ENCODE measurements around the gene CHFR.
"Not testable (repeated sequence)": the region's sequence is repeated elsewhere in the genome, so short reads cannot be mapped to it uniquely, and the experiment has no call there.

The CHFR gene

DNA sequence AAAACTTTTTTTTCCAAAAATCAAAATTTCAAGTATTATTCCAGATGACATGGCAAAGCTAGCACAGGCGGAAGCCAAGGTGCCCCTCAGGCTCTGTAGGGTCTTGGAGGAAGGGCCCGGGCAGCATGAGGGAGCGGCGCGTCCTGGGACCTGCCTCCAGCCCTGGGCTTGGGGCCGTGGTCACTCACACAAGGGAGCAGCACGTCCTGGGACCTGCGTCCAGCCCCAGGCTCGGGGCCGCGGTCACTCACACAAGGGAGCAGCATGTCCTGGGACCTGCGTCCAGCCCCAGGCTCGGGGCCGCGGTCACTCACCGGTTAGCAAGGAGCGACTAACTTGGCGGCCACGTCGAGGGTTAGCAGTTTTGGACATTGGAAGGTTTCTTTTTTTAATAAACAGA is 46.9 kb downstream of the CHFR start:
- Histone ChIP-seq H3K36me3 (peaks cover 58 to 76% (median 67%) of the 10 kb centered on the region in 11 experiments), H3K27ac (no peak overlapping the region), H3K9me3 (replicated peaks in 1 of 11) (no peaks in the 10 kb centered on the region), H3K27me3 (peaks cover 0 to 21% (median 0%) of the 10 kb centered on the region in 11 experiments; a peak in 5 of 22 replicates), H4K20me1 (peaks cover 0 to 86% (median 22%) of the 10 kb centered on the region in 11 experiments; a peak in 16 of 22 replicates), H3K9ac (no peak overlapping the region), H3K4me2 (no peak overlapping the region), H3K4me3 (no peak overlapping the region), H3K4me1 (peaks cover 33 to 45% (median 37%) of the 10 kb centered on the region in 10 experiments)
- no peak for TF ChIP-seq Cebpa-rat (IDR thresholded peaks at IDR 0.05)

- H3K27me3 ChIP-seq = peaks cover 0 to 21% (median 0%) of the 10 kb centered on the region in 11 experiments; a peak in 5 of 22 replicates
- H3K4me1 ChIP-seq = peaks cover 41 to 53% (median 46%) of the 10 kb centered on the region in 10 experiments
- peak overlapping the region in 3 of 11 experiments; percentile 82 to 95 (median 93); a peak in 2 of 22 replicates for H3K4me2 ChIP-seq
- no peaks in the 10 kb centered on the region for H3K9me3 ChIP-seq (replicated peaks in 1 of 11)
- peaks cover 0 to 90% (median 22%) of the 10 kb centered on the region in 11 experiments; a peak in 16 of 22 replicates for H4K20me1 ChIP-seq
- no peak overlapping the region for H3K27ac ChIP-seq
- H3K36me3 ChIP-seq = peaks cover 49 to 68% (median 59%) of the 10 kb centered on the region in 11 experiments
- no peak overlapping the region for H3K4me3 ChIP-seq
- no peak overlapping the region for H3K9ac ChIP-seq
- TF ChIP-seq Cebpa-rat (IDR thresholded peaks at IDR 0.05) = no peak
These were observed 47.7 kb downstream of the CHFR start for GRCh38 chr12:132839558-132840235.

DNA sequence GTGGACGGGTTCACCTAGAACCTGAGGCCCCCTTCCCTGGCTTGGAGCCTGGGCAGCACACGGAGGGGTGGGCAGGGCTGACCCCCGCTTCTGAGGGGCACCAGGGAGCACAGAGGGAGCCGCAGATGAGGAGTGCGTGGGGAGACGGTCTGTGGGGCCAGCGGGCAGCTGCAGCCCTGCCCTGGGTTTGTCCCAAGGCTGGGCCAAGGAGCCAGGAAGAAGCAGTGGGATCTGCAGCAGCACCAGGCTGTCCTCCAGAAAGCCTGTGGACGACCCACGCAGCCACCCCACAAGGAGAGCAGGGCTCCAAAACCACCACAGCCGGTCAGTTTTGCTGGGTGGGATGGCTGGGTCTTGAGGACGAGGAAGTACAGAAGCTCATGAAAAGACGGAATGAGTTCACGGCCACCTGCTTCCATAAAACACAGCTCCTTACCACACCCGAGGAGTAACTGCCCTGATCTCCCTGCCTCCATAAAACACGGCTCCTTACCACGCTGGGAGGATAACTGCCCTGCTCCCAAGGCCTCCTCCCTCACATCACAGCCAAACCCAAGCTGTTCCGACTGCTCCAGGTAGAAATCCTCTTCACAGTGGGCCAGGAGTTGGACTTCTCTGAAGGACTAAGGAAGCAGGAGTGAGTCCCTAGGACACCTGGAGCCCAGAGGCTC is 48.9 kb downstream of the CHFR start:
- H3K4me3 ChIP-seq = no peak overlapping the region; a peak in 2 of 20 replicates

DNA sequence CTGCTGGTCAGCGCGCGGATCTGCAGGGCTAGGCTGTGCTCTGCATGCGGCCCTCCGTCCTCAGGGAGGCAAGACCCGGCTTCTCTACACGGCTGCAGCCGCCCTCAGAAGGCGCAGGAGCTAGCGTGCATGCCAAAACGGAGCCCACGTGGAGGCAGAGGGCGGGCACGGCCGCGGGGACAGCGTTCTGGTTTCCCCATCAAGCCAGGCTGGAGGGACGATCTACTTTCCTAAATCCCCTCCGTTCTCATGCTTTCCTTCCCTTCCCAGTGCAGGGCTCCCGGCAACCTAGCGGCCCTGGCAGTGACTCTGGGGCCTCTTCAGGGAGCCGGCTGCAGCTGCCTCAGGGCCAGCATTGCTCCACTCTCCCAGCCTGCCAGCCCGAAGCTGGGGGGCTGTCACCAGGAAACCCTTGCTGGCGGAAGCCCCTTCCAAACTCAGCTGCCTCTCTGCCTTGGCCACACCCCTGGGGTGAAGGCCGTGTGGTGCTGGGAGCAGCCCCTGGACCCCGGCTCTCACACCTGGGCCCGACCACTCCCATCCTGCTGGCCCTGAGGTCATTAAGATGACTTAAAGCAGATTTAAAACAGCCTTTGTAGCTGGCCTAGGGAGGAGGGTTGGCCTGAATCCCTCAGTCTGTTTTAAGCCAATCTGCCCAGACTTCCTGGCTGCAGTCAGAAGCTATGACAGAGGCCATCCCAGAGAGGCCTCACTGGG is 49.6 kb downstream of the CHFR start:
- peak overlapping the region in 9 of 11 experiments; percentile 4 to 73 (median 46); a peak in 14 of 22 replicates for H3K9ac ChIP-seq
- H3K27ac ChIP-seq = peak overlapping the region in 8 of 11 experiments; percentile 2 to 63 (median 45); a peak in 11 of 22 replicates
- peaks cover 32 to 58% (median 45%) of the 10 kb centered on the region in 11 experiments for H3K36me3 ChIP-seq
- H3K4me3 ChIP-seq = peak overlapping the region in 2 of 10 experiments; percentile 59 to 64; a peak in 5 of 20 replicates
- no peaks in the 10 kb centered on the region for H3K9me3 ChIP-seq (replicated peaks in 1 of 11)
- no peak for TF ChIP-seq Cebpa-rat (IDR thresholded peaks at IDR 0.05)
- peaks cover 55 to 67% (median 60%) of the 10 kb centered on the region in 10 experiments for H3K4me1 ChIP-seq
- peaks cover 0 to 95% (median 22%) of the 10 kb centered on the region in 11 experiments; a peak in 16 of 22 replicates for H4K20me1 ChIP-seq
- H3K27me3 ChIP-seq = peaks cover 0 to 21% (median 0%) of the 10 kb centered on the region in 11 experiments; a peak in 5 of 22 replicates
- peak overlapping the region; percentile 82 to 97 (median 90) for H3K4me2 ChIP-seq

More for the DNA sequence above, 48.9 kb downstream of the CHFR start:
- TF ChIP-seq Cebpa-rat (IDR thresholded peaks at IDR 0.05) = no peak
- Histone ChIP-seq H3K4me2 (peak overlapping the region; percentile 82 to 97 (median 90)), H3K9me3 (replicated peaks in 1 of 11) (no peaks in the 10 kb centered on the region), H4K20me1 (peaks cover 0 to 96% (median 22%) of the 10 kb centered on the region in 11 experiments; a peak in 16 of 22 replicates), H3K36me3 (peaks cover 39 to 58% (median 52%) of the 10 kb centered on the region in 11 experiments), H3K27ac (peak overlapping the region in 7 of 11 experiments; percentile 2 to 63 (median 47); a peak in 8 of 22 replicates), H3K4me1 (peaks cover 53 to 65% (median 56%) of the 10 kb centered on the region in 10 experiments), H3K9ac (peak overlapping the region in 9 of 11 experiments; percentile 4 to 73 (median 46); a peak in 14 of 22 replicates), H3K27me3 (peaks cover 0 to 21% (median 0%) of the 10 kb centered on the region in 11 experiments; a peak in 5 of 22 replicates)

DNA sequence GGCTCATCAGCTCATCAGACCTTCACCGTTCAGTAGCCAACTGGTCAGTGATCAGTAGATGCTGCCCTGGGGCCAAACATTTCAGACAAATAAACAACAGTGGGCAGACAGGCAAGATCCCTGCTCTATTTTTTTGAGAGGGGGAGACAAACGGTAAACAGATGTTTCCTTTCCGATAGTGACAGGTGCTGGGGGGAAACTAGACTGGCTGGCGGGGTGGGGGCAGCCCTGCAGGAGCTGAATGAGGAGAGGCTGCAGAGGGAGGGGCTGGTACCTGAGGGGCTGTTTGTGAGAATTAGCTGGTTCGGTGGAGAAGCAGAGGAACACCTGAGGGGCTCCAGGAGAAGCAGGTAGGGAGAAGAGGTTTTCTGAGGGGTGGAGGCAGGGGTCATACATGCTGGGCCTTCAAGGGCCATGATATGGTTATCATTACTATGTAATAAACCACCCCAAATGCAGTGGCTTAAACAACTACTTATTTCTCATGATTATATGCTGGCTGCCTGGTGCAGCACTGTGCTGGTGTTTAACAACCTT is 50.5 kb downstream of the CHFR start:
- Histone ChIP-seq H3K9me3 (replicated peaks in 1 of 11) (no peaks in the 10 kb centered on the region), H3K4me2 (peak overlapping the region; percentile 82 to 97 (median 90)), H3K4me1 (peaks cover 55 to 67% (median 62%) of the 10 kb centered on the region in 10 experiments), H4K20me1 (peaks cover 0 to 85% (median 22%) of the 10 kb centered on the region in 11 experiments; a peak in 16 of 22 replicates), H3K27me3 (peaks cover 0 to 21% (median 0%) of the 10 kb centered on the region in 11 experiments; a peak in 5 of 22 replicates), H3K9ac (peak overlapping the region; percentile 4 to 73 (median 55); a peak in 17 of 22 replicates), H3K27ac (peak overlapping the region in 4 of 11 experiments; percentile 18 to 63 (median 50); a peak in 6 of 22 replicates), H3K4me3 (peak overlapping the region in 8 of 10 experiments; percentile 33 to 64 (median 54); a peak in 15 of 20 replicates), H3K36me3 (peaks cover 25 to 58% (median 35%) of the 10 kb centered on the region in 11 experiments)
- TF ChIP-seq Cebpa-rat (IDR thresholded peaks at IDR 0.05) = no peak

GRCh38 chr12:132836230-132836629 is 51.2 kb downstream of the CHFR start:
- peaks cover 18 to 58% (median 28%) of the 10 kb centered on the region in 11 experiments for H3K36me3 ChIP-seq
- peak overlapping the region in 8 of 10 experiments; percentile 33 to 64 (median 54); a peak in 15 of 20 replicates for H3K4me3 ChIP-seq
- peak overlapping the region; percentile 82 to 97 (median 90) for H3K4me2 ChIP-seq
- H3K9ac ChIP-seq = peak overlapping the region; percentile 4 to 73 (median 55); a peak in 17 of 22 replicates
- H4K20me1 ChIP-seq = peaks cover 0 to 80% (median 22%) of the 10 kb centered on the region in 11 experiments; a peak in 16 of 22 replicates
- not testable (repeated sequence) for H3K9me3 ChIP-seq (replicated peaks in 1 of 11)
- peak overlapping the region in 4 of 11 experiments; percentile 18 to 63 (median 50); a peak in 7 of 22 replicates for H3K27ac ChIP-seq
- H3K4me1 ChIP-seq = peaks cover 55 to 67% (median 62%) of the 10 kb centered on the region in 10 experiments
- H3K27me3 ChIP-seq = peaks cover 0 to 21% (median 0%) of the 10 kb centered on the region in 11 experiments; a peak in 5 of 22 replicates

GRCh38 chr12:132835076-132836025 is 52.1 kb downstream of the CHFR start:
- H3K27me3 ChIP-seq = peaks cover 0 to 21% (median 0%) of the 10 kb centered on the region in 11 experiments; a peak in 5 of 22 replicates
- peaks cover 9 to 51% (median 20%) of the 10 kb centered on the region in 11 experiments for H3K36me3 ChIP-seq
- H3K4me1 ChIP-seq = peaks cover 55 to 67% (median 62%) of the 10 kb centered on the region in 10 experiments
- TF ChIP-seq Cebpa-rat (IDR thresholded peaks at IDR 0.05) = no peak
- H4K20me1 ChIP-seq = peaks cover 0 to 73% (median 22%) of the 10 kb centered on the region in 11 experiments; a peak in 16 of 22 replicates
- no peaks in the 10 kb centered on the region for H3K9me3 ChIP-seq (replicated peaks in 1 of 11)
- H3K27ac ChIP-seq = peak overlapping the region in 8 of 11 experiments; percentile 8 to 84 (median 72); a peak in 10 of 22 replicates
- peak overlapping the region in 8 of 10 experiments; percentile 29 to 64 (median 52); a peak in 13 of 20 replicates for H3K4me3 ChIP-seq
- H3K4me2 ChIP-seq = peak overlapping the region; percentile 82 to 97 (median 90)
- peak overlapping the region in 7 of 11 experiments; percentile 7 to 73 (median 43); a peak in 12 of 22 replicates for H3K9ac ChIP-seq
